ENCODE measurements around the gene PROSER3.

The PROSER3 gene

DNA sequence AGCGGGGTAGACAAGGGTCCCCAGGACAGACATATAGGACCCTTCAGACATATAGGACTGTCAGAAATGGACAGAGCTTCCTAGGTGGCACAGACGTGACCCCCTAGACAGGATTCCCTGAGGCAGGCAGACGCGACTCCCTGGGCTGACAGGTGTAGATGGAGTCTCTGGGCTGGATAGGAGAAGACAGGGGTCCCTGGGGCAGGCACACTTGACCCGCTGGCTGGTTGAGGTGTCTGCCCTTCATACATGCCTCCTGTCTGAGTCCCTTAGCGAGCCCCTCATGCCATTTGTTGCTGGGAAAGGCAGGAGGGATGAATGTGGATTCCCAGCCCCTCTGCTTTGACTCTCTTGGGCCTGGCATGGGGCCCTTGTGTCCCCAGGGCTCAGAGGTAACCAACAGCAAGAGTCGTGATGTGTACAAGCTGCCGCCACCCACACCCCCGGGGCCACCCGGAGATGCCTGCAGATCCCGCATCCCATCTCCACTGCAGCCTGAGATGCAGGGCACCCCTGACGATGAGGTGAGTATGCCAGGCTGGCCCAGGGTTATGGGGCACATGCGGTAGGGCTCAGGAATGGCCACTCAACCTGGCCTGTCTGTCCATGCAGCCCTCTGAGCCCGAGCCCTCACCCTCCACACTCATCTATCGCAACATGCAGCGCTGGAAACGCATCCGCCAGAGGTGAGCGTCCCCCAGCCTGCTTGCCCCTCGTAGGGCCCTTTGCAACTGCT lies 4.2 kb upstream of the PROSER3 start:
- Mint-ChIP-seq H3K4me3 (no peak overlapping the region), H3K27ac (no peak overlapping the region), H3K27me3 (peaks cover 4% of the 10 kb centered on the region), H3K36me3 (ENCODE audit: low read depth) (peaks cover 10% of the 10 kb centered on the region), H3K9me3 (no peaks in the 10 kb centered on the region), H3K4me1 (ENCODE audit: low read depth) (peaks cover 32% of the 10 kb centered on the region)

DNA sequence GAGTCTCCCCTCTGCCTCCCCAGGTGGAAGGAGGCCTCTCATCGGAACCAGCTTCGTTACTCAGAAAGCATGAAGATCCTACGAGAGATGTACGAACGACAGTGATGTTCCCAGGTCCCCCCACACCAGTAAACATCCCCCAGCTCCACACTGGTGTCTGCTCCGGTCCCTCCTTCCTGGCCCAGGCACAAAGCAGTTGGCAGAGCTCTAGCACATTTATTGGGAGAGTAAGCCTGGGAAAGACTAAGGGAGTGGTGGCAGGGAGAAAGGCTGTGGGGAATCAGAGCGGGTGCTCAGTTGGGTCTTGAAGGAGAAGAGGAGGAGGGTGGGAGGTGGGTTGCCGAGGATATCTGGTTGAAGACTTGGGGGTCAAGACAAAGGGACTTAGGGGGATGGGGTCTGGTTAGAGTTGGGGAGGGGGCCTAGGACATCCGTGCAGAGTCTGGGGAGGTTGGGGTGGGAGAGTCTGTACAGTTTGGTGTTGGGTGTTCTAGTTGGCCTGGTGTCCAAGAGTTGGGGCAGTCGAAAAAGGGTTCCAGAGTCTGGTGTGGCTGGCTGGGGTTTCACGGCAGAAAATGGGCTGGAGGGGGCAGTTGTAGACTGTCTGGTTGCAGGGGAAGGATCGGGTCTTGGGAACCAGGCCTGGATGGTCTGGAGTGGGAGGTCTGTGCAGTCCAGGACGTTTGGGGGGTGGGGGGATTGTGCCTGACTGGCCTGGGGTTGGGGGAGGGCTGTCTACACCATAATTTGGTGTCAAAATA lies 3.4 kb upstream of the PROSER3 start:
- peaks cover 34% of the 10 kb centered on the region for H3K4me1 Mint-ChIP-seq (ENCODE audit: low read depth)
- H3K27me3 Mint-ChIP-seq, result peaks cover 4% of the 10 kb centered on the region
- H3K4me3 Mint-ChIP-seq, result no peak overlapping the region
- no peaks in the 10 kb centered on the region for H3K9me3 Mint-ChIP-seq
- H3K27ac Mint-ChIP-seq, result no peak overlapping the region
- H3K36me3 Mint-ChIP-seq (ENCODE audit: low read depth), result peaks cover 12% of the 10 kb centered on the region

DNA sequence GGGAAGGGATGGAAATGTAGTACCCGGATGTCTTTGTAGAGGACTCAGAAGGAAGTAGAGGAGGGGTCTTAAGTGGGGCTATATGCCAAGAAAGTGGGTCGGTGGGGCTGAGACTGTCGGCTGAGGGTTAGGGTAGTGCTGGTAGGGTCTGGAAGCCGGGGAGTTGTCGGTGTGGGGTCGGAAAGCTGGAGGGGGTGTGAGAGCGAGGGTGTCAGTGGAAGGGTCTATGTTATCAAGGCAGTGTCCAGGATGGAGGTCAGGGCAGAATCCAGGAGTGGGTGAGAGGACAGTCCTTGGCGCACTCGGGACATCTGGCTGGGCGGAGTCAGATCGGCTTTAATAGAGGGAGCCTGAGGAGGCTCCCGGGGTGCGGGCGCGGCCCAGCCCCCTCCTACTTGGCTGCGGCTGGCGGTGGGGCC lies 2.8 kb upstream of the PROSER3 start:
- H3K36me3 Mint-ChIP-seq (ENCODE audit: low read depth), result peaks cover 12% of the 10 kb centered on the region
- no peak overlapping the region for H3K4me3 Mint-ChIP-seq
- no peak overlapping the region for H3K27ac Mint-ChIP-seq
- peaks cover 4% of the 10 kb centered on the region for H3K27me3 Mint-ChIP-seq
- H3K4me1 Mint-ChIP-seq (ENCODE audit: low read depth), result peaks cover 31% of the 10 kb centered on the region
- H3K9me3 Mint-ChIP-seq, result no peaks in the 10 kb centered on the region

DNA sequence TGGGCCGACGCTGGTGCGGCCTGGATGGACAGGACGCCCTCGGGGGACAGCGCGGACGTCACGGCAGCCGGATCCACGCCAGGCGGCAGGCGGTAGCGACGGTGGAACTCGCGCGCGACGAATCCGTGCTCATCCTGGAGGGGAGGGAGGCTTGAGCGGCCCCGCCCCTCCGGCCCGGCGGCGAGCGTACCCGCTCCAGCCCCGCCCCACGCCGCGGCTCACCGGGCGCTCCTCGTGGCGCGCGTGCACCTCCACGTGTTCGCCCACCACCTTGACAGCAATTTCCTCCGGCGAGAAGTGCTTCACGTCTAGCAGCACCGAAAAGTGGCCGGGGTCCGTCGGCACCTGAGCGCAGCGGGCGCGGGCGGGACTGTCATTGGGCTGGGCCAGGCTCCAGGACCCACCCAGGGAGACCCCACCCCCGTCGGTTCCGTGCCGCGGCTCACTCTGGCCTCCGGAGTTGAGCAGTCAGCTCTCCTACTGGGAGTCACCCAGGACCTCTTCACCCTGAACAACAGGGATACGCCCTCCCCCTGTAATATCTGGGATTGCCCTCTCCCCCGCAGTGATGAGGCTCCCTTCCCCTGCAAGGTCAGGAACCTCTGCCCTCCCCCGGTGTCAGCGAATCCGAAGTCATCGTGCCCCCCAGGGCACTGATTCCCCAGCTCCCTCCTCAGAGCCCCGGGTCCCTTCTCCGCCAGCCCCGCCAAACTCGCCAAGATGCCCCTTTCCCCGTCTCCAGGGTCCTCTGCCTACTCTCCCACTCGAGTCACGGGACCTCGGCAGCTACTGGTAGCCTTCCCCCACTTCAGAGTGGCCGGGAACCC lies 2.2 kb upstream of the PROSER3 start:
- peak overlapping the region; percentile 76 for H3K27ac Mint-ChIP-seq
- peak overlapping the region; percentile 57 for H3K4me3 Mint-ChIP-seq
- peaks cover 4% of the 10 kb centered on the region for H3K27me3 Mint-ChIP-seq
- H3K9me3 Mint-ChIP-seq, result no peaks in the 10 kb centered on the region
- peaks cover 28% of the 10 kb centered on the region for H3K4me1 Mint-ChIP-seq (ENCODE audit: low read depth)
- peaks cover 13% of the 10 kb centered on the region for H3K36me3 Mint-ChIP-seq (ENCODE audit: low read depth)

DNA sequence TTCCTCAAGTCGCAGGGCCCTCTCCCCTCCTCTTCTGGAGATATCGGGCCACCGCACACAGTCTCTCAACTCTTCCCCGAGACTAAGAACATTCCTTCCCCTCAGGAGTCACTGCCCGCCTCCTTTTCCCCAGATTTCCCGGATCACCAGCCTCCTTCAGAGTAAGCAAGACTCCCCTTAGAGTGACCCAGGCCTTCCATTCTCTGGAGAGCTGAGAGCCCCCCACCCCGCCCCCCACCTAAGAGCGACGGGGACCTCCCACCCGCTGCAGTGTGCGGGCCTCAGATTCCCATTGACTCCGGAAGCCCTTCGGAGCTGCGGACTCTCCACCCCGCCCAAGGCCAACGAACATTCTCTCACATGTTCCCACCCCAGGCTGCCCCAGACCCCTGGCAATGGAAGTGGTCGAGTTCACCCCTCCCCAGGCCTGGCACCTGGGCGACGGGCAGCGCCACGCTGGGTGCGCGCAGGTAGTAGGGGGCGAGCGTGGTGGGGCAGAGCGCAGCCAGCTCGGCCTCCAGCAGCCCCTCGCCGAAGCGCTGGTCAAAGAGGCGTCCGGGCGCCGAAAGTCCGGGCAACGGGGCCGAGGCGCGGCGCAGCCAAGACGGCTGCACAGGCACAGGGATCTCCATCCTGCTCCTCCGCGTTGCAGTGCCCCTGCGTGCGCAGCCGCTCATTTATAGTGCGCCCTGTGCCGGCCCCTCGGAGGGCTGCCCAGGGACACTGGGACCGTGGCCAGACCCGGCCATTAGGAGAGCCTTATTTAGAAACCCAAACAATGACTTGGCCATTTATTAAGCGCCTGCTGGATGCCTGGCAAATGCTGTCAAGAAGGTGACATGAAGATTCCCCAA lies 1.4 kb upstream of the PROSER3 start, which contains the start of gene HSPB6:
Gene HSPB6 (minus strand): TSS at position 653 of the 854 bp plus-strand sequence. CDS start 21 bp downstream, at position 632.
- Mint-ChIP-seq H3K27ac (peak within 1 kb of the TSS; percentile 92), H3K9me3 (no peaks in the 10 kb centered on the region), H3K4me3 (peak within 1 kb of the TSS; percentile 90), H3K27me3 (peaks cover 4% of the 10 kb centered on the region), H3K4me1 (ENCODE audit: low read depth) (peaks cover 28% of the 10 kb centered on the region), H3K36me3 (ENCODE audit: low read depth) (peaks cover 16% of the 10 kb centered on the region)

DNA sequence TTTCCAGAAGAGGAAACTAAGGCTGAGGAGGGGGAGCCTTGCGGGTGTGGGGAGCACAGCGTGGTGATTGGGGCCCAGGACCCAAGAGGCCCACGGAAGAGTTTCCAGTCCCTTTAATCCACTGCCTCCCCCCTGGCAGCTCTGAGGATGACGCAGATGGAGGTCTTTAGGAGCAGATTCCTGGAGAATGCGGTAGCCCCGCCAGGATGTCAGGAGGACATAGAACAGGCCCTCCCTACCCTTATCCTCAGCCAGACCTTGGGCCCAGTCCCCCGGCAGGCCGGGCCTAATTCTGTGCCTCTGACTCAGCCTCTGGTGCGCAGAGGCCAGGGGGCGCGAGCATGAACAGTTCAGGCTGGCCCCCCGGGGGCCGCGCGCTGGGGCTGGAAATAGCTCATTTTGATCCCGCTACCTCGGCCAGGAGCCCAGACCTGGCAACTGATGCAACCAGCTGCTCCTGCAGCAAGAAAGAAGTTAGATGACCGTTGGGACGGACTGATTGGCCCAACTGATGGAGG lies 686 bp upstream of the PROSER3 start:
- Mint-ChIP-seq H3K4me1 (ENCODE audit: low read depth) (peaks cover 28% of the 10 kb centered on the region), H3K27ac (peak overlapping the region; percentile 92), H3K9me3 (no peaks in the 10 kb centered on the region), H3K27me3 (peaks cover 4% of the 10 kb centered on the region), H3K4me3 (peak overlapping the region; percentile 90), H3K36me3 (ENCODE audit: low read depth) (peaks cover 22% of the 10 kb centered on the region)

DNA sequence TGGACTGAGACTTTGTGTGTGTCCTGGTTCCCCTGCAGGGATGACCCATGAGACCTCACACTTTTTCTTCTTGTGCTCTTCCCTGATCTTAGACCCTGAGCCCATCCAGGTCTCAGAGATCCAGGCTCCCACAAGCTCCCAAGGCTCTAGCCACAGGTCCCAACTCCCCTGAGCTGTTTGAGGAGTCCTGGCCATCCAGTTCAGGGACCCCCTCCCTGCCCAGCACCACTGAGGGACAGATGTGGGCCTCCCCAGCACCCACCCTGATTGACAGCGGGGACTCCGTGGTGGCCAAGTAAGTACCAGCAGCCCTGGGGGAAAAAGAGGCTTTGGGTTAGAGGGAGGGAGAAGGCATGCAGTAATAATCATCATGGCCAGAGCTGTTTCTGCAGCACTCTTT lies 1.7 kb downstream of the PROSER3 start:
- peaks cover 17% of the 10 kb centered on the region for H3K36me3 Mint-ChIP-seq (ENCODE audit: low read depth)
- H3K27me3 Mint-ChIP-seq, result peaks cover 4% of the 10 kb centered on the region
- no peak overlapping the region for H3K27ac Mint-ChIP-seq
- peak overlapping the region; percentile 90 for H3K4me3 Mint-ChIP-seq
- H3K9me3 Mint-ChIP-seq, result no peaks in the 10 kb centered on the region
- peaks cover 28% of the 10 kb centered on the region for H3K4me1 Mint-ChIP-seq (ENCODE audit: low read depth)

DNA sequence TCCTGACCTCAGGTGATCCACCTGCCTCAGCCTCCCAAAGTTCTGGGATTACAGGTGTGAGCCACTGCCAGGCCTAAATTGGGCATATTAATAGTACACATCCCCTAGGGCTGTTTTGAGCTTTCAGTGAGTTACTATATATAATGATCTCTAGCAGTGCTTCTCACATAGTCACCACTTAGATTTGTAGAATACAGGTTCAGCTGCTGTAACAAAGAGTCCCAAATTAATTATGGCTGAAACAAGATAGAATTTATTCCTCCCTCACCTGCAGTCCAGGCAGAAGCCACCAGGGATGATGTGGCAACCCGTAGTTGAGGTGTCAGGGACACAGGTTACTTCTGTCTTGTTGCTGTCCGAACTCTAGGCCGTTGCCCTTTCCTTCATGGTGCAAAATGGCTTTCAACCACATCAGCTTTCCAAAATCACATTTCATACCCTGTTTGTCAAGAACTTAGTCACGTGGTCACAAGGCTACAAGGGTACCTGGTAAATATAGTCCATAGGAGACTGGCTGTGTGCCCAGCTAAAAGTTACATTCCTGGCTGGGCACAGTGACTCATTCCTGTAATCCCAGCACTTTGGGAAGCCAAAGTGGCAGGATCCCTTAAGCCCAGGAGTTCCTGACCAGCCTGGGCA lies 2.9 kb downstream of the PROSER3 start:
- Mint-ChIP-seq H3K27me3 (peaks cover 4% of the 10 kb centered on the region), H3K4me3 (no peak overlapping the region), H3K36me3 (ENCODE audit: low read depth) (peaks cover 23% of the 10 kb centered on the region), H3K9me3 (no peaks in the 10 kb centered on the region), H3K27ac (no peak overlapping the region), H3K4me1 (ENCODE audit: low read depth) (peaks cover 28% of the 10 kb centered on the region)

DNA sequence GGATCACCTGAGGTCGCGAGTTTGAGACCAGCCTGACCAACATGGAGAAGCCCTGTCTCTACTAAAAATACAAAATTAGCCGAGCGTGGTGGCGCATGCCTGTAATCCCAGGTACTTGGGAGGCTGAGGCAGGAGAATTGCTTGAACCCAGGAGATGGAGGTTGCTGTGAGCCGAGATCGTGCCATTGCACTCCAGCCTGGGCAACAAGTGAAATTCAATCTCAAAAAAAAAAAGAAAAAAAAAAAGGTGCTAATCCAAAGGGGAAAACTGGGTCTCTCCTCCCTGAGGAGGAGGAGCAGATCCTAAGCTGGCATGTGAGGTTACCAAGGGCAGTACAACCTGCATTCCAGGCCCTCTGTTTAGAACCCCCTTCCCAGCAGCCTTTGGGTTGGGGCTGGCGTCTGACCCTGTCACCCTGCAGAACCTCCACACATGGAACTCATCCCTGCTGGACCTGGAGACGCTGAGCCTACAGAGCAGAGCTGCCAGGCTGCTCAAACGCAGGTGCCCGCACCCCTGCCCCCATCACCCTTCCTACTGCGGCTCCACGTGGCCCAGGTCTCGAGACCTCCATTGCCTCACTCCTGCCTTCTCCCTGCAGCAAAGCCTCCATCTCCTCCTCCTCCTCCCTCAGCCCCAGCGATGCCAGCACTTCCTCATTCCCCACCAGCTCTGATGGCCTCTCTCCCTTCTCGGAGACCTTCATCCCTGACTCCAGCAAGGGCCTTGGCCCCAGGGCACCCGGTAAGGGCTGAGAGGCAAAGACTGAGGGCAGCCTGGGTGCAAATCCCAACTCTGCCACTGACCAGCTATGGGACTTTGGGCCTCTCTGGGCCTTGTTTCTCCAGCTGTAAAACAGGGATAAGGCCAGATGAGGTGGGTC lies 6.7 kb downstream of the PROSER3 start:
- Mint-ChIP-seq H3K9me3 (no peaks in the 10 kb centered on the region), H3K27me3 (no peaks in the 10 kb centered on the region), H3K27ac (no peak overlapping the region), H3K36me3 (ENCODE audit: low read depth) (peaks cover 22% of the 10 kb centered on the region), H3K4me3 (no peak overlapping the region), H3K4me1 (ENCODE audit: low read depth) (peaks cover under 1% of the 10 kb centered on the region)

DNA sequence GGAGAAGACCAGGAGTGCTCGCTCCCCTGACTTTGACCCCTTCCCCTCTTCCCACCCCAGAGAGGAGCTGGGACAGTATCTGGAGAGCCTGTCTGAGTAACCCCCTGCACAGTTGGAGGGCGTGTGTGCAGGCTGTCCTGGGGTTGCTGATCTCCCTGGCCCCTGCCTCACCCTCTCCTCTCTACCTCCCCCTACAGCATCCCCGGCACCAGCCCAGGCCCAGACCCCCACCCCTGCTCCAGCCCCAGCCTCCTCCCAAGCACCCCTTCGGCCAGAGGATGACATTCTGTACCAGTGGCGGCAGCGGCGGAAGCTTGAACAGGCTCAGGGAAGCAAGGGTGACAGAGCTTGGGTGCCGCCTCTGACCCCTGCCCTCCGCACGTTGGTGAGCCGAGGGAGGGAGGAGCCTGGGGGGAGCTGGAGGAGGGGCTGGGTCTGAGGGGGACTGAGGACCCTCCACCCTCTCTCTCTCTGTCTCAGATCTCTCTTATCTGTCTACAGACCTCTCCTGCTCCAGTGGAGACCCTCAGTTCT lies 8.7 kb downstream of the PROSER3 start:
- no peak overlapping the region for H3K4me3 Mint-ChIP-seq
- H3K27ac Mint-ChIP-seq, result no peak overlapping the region
- H3K4me1 Mint-ChIP-seq (ENCODE audit: low read depth), result no peaks in the 10 kb centered on the region
- no peaks in the 10 kb centered on the region for H3K9me3 Mint-ChIP-seq
- peaks cover 18% of the 10 kb centered on the region for H3K36me3 Mint-ChIP-seq (ENCODE audit: low read depth)
- no peaks in the 10 kb centered on the region for H3K27me3 Mint-ChIP-seq

DNA sequence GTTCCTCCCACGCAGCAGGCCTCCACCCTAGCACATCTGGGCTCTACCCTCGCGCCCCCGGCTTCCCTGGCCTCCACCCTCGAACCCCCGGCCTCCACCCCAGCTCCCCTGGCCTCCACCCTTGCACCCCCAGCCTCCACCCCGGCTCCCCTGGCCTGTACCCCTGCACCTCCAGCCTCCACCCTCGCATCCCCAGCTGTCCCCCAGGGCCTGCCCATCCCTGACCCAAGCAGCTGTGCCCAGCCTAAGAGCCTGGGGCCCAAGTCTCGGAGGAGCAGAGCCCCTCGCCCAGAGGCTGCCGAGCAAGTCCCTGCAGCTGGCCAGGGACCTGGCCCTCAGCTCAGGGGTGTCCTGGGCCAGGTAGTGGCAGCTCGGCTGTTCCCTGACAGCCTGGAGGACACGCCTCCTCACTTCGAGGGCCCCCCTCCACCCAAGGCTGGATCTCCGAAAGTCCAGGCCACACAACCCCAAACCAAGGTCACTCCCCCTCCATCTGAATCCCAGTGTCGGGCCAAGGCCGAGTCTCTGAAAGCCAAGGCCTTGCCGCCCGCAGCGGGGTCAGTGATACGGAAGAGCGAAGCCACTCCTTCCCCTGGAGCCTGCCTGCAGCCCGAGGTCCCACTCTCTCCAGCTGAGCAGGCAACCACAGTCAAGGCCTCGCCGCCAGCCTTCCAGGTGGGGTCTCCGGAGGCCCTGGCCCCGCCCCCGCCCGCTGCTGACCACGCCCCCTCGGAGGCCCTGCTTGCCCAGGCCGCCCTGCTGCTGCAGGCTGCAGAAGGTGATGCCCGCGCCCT lies 9.5 kb downstream of the PROSER3 start:
- no peak overlapping the region for H3K4me3 Mint-ChIP-seq
- no peaks in the 10 kb centered on the region for H3K27me3 Mint-ChIP-seq
- peaks cover 12% of the 10 kb centered on the region for H3K36me3 Mint-ChIP-seq (ENCODE audit: low read depth)
- no peaks in the 10 kb centered on the region for H3K9me3 Mint-ChIP-seq
- H3K4me1 Mint-ChIP-seq (ENCODE audit: low read depth), result no peaks in the 10 kb centered on the region
- H3K27ac Mint-ChIP-seq, result no peak overlapping the region

DNA sequence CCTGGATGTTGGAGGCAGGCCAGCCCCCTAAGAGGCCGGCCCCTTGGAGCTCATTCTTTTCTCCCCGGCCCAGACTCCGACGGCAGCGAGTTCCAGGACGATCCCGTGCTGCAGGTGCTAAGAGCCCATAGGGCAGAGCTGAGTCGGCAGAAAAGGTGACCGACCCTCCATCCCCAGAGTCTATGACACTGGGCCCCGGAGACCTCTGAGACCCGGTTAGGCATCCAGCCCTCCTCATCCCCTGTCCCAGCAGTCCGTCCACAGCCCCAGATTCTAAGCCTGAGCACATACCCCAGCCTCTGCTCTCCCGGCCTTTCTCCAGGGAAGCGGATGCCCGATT lies 10.1 kb downstream of the PROSER3 start:
- no peak overlapping the region for H3K27ac Mint-ChIP-seq
- no peaks in the 10 kb centered on the region for H3K4me1 Mint-ChIP-seq (ENCODE audit: low read depth)
- no peaks in the 10 kb centered on the region for H3K27me3 Mint-ChIP-seq
- H3K9me3 Mint-ChIP-seq, result no peaks in the 10 kb centered on the region
- no peak overlapping the region for H3K4me3 Mint-ChIP-seq
- H3K36me3 Mint-ChIP-seq (ENCODE audit: low read depth), result peaks cover 12% of the 10 kb centered on the region

All from stimulated activated naive CD8-positive, alpha-beta T cell treated with anti-CD3 and anti-CD28 coated beads, Interleukin-15, Interleukin-2, amounts not matched to agents 100 ng/mL and 50 ng/mL, for 24 hours (primary cell).